Measurements from ENCODE around the gene MS4A14. TPM values are rescaled to one million over a fixed set of nuclear protein-coding genes. Genes with fewer than 3 reads are reported as not detected.

Gene MS4A14
- total and polyA plus RNA-seq, 9 donors = 0.20 to 0.39 (median 0.32) TPM

Other genes with a start within 250 kb of the MS4A14 start
- 27.6 TPM for gene MS4A6A, start 213.4 kb upstream of the MS4A14 start, total RNA-seq
- 10 to 100 TPM; 18.8 to 29.2 (median 23.1) TPM for gene MS4A6A, start 213.4 kb upstream of the MS4A14 start, polyA plus RNA-seq (ENCODE audit: insufficient read depth in 1 of 8, insufficient read length in 8 of 8, low replicate concordance in 1 of 8)
- gene MS4A4E, start 153.3 kb upstream of the MS4A14 start, total RNA-seq = 0.18 TPM
- 1 to 10 TPM; 1.4 to 2.4 (median 1.9) TPM for gene MS4A4E, start 153.3 kb upstream of the MS4A14 start, polyA plus RNA-seq (ENCODE audit: insufficient read depth in 1 of 8, insufficient read length in 8 of 8, low replicate concordance in 1 of 8)
- 10.3 TPM for gene MS4A4A, start 115.8 kb upstream of the MS4A14 start, total RNA-seq
- 10 to 100 TPM in 5 of 8 donors, 1 to 10 TPM in 3; 6.9 to 18.5 (median 11.7) TPM for gene MS4A4A, start 115.8 kb upstream of the MS4A14 start, polyA plus RNA-seq (ENCODE audit: insufficient read depth in 1 of 8, insufficient read length in 8 of 8, low replicate concordance in 1 of 8)
- gene MS4A6E, start 69.2 kb upstream of the MS4A14 start, total RNA-seq = not detected
- gene MS4A6E, start 69.2 kb upstream of the MS4A14 start, polyA plus RNA-seq (ENCODE audit: insufficient read depth in 1 of 8, insufficient read length in 8 of 8, low replicate concordance in 1 of 8) = not detected
- 7.4 TPM for gene MS4A7, start 17.9 kb upstream of the MS4A14 start, total RNA-seq
- gene MS4A7, start 17.9 kb upstream of the MS4A14 start, polyA plus RNA-seq (ENCODE audit: insufficient read depth in 1 of 8, insufficient read length in 8 of 8, low replicate concordance in 1 of 8) = 10 to 100 TPM in 1 of 8 donors, 1 to 10 TPM in 7; 3.2 to 13.7 (median 8.1) TPM
- not detected for gene MS4A5, start 33.1 kb downstream of the MS4A14 start, total RNA-seq
- gene MS4A5, start 33.1 kb downstream of the MS4A14 start, polyA plus RNA-seq (ENCODE audit: insufficient read depth in 1 of 8, insufficient read length in 8 of 8, low replicate concordance in 1 of 8) = not detected
- 0.22 TPM for gene MS4A1, start 59.4 kb downstream of the MS4A14 start, total RNA-seq
- gene MS4A1, start 59.4 kb downstream of the MS4A14 start, polyA plus RNA-seq (ENCODE audit: insufficient read depth in 1 of 8, insufficient read length in 8 of 8, low replicate concordance in 1 of 8) = 1 to 10 TPM in 1 of 8 donors, under 1 TPM in 7; 0.10 to 1.6 (median 0.29) TPM
- gene MS4A12, start 96.3 kb downstream of the MS4A14 start, total RNA-seq = not detected
- not detected for gene MS4A12, start 96.3 kb downstream of the MS4A14 start, polyA plus RNA-seq (ENCODE audit: insufficient read depth in 1 of 8, insufficient read length in 8 of 8, low replicate concordance in 1 of 8)
- not detected for gene MS4A13, start 118.9 kb downstream of the MS4A14 start, total RNA-seq
- not detected for gene MS4A13, start 118.9 kb downstream of the MS4A14 start, polyA plus RNA-seq (ENCODE audit: insufficient read depth in 1 of 8, insufficient read length in 8 of 8, low replicate concordance in 1 of 8)

All from muscle of leg (tissue), 9 donors.